HUES48 (cell line): Measurements from ENCODE around the gene TACC2.

Experiments used
- H3K27ac ChIP-seq: one replicate; pipeline ENCODE4 v1.7.0; 2013; ENCODE audit warnings: low read depth, low read length, inconsistent platforms
- H3K27me3 ChIP-seq: 2 replicates; pipeline ENCODE4 v1.6.1; 2013; ENCODE audit warnings: mild to moderate bottlenecking, low read length; ENCODE audit not compliant: control insufficient read depth, insufficient read depth
- H3K36me3 ChIP-seq: 2 replicates; pipeline ENCODE4 v1.6.1; 2013; ENCODE audit warnings: low read length; ENCODE audit not compliant: control insufficient read depth, insufficient read depth
- H3K4me1 ChIP-seq: 2 replicates; pipeline ENCODE4 v1.6.1; 2013; ENCODE audit warnings: mild to moderate bottlenecking, low read length; ENCODE audit not compliant: control insufficient read depth, insufficient read depth
- H3K4me3 ChIP-seq: 2 replicates; pipeline ENCODE4 v1.5.1; 2013; ENCODE audit warnings: mild to moderate bottlenecking, low read depth, low read length
- H3K9ac ChIP-seq: 2 replicates; pipeline ENCODE4 v1.6.1; 2013; ENCODE audit warnings: mild to moderate bottlenecking, low read depth, low read length, moderate library complexity
- H3K9me3 ChIP-seq: 2 replicates; pipeline ENCODE4 v1.6.1; 2013; ENCODE audit warnings: low read length; ENCODE audit not compliant: control insufficient read depth, insufficient read depth

Gene TACC2

GRCh38 chr10:122113945-122114747 is 125.2 kb downstream of the TACC2 start:
- peak overlapping the region; percentile 80 for H3K4me3 ChIP-seq
- peak overlapping the region; percentile 76 for H3K9ac ChIP-seq
- H3K9me3 ChIP-seq = no peaks in the 10 kb centered on the region
- H3K36me3 ChIP-seq = no peaks in the 10 kb centered on the region
- 0 out of 2 replicates have a peak, but pooled peaks cover 3% of the 10 kb centered on the region for H3K27me3 ChIP-seq
- peak overlapping the region; percentile 10 for H3K27ac ChIP-seq
- H3K4me1 ChIP-seq = peaks cover 5% of the 10 kb centered on the region

- H3K36me3 ChIP-seq = no peaks in the 10 kb centered on the region
- peaks cover 5% of the 10 kb centered on the region for H3K4me1 ChIP-seq
- no peak overlapping the region for H3K4me3 ChIP-seq
- no peaks in the 10 kb centered on the region for H3K9me3 ChIP-seq
- no peak overlapping the region for H3K27ac ChIP-seq
- no peak overlapping the region for H3K9ac ChIP-seq
- H3K27me3 ChIP-seq = 0 out of 2 replicates have a peak, but pooled peaks cover 3% of the 10 kb centered on the region
Measured at GRCh38 chr10:122115874-122116273, 126.9 kb downstream of the TACC2 start.

GRCh38 chr10:122116331-122116730 is 127.4 kb downstream of the TACC2 start:
- H3K27me3 ChIP-seq = 0 out of 2 replicates have a peak, but pooled peaks cover 3% of the 10 kb centered on the region
- no peak overlapping the region for H3K9ac ChIP-seq
- H3K36me3 ChIP-seq = no peaks in the 10 kb centered on the region
- peaks cover 5% of the 10 kb centered on the region for H3K4me1 ChIP-seq
- no peak overlapping the region for H3K27ac ChIP-seq
- H3K9me3 ChIP-seq = no peaks in the 10 kb centered on the region
- H3K4me3 ChIP-seq = no peak overlapping the region

- no peak overlapping the region for H3K4me3 ChIP-seq
- H3K9me3 ChIP-seq = no peaks in the 10 kb centered on the region
- H3K4me1 ChIP-seq = peaks cover 5% of the 10 kb centered on the region
- H3K36me3 ChIP-seq = no peaks in the 10 kb centered on the region
- H3K27me3 ChIP-seq = 0 out of 2 replicates have a peak, but pooled peaks cover 3% of the 10 kb centered on the region
- no peak overlapping the region for H3K9ac ChIP-seq
- H3K27ac ChIP-seq = no peak overlapping the region
Measured at GRCh38 chr10:122117475-122117874, 128.5 kb downstream of the TACC2 start.

GRCh38 chr10:122120008-122120744 is 131.2 kb downstream of the TACC2 start:
- Histone ChIP-seq H3K36me3 (no peaks in the 10 kb centered on the region), H3K4me3 (no peak overlapping the region), H3K9ac (no peak overlapping the region), H3K4me1 (peaks cover 10% of the 10 kb centered on the region), H3K9me3 (no peaks in the 10 kb centered on the region), H3K27me3 (no peaks in the 10 kb centered on the region), H3K27ac (no peak overlapping the region)

GRCh38 chr10:122121059-122121458 is 132.1 kb downstream of the TACC2 start:
- Histone ChIP-seq H3K4me3 (no peak overlapping the region), H3K27ac (no peak overlapping the region), H3K4me1 (peaks cover 10% of the 10 kb centered on the region)

GRCh38 chr10:122122493-122122892 is 133.5 kb downstream of the TACC2 start:
- Histone ChIP-seq H3K9ac (no peak overlapping the region), H3K4me1 (peaks cover 16% of the 10 kb centered on the region), H3K9me3 (no peaks in the 10 kb centered on the region), H3K4me3 (no peak overlapping the region), H3K36me3 (no peaks in the 10 kb centered on the region), H3K27ac (no peak overlapping the region), H3K27me3 (no peaks in the 10 kb centered on the region)

More at GRCh38 chr10:122121059-122121458, 132.1 kb downstream of the TACC2 start:
- Histone ChIP-seq H3K9ac (no peak overlapping the region), H3K27me3 (no peaks in the 10 kb centered on the region), H3K36me3 (no peaks in the 10 kb centered on the region), H3K9me3 (no peaks in the 10 kb centered on the region)

GRCh38 chr10:122123186-122123585 is 134.2 kb downstream of the TACC2 start:
- H3K4me3 ChIP-seq = no peak overlapping the region
- H3K27ac ChIP-seq = no peak overlapping the region
- H3K27me3 ChIP-seq = no peaks in the 10 kb centered on the region
- no peaks in the 10 kb centered on the region for H3K9me3 ChIP-seq
- no peak overlapping the region for H3K9ac ChIP-seq
- peaks cover 16% of the 10 kb centered on the region for H3K4me1 ChIP-seq
- H3K36me3 ChIP-seq = no peaks in the 10 kb centered on the region

GRCh38 chr10:122124342-122124741 is 135.4 kb downstream of the TACC2 start:
- H3K4me3 ChIP-seq = no peak overlapping the region
- no peaks in the 10 kb centered on the region for H3K27me3 ChIP-seq
- peaks cover 16% of the 10 kb centered on the region for H3K4me1 ChIP-seq

GRCh38 chr10:122124808-122125207 is 135.8 kb downstream of the TACC2 start:
- Histone ChIP-seq H3K36me3 (no peaks in the 10 kb centered on the region), H3K9ac (no peak overlapping the region), H3K4me3 (no peak overlapping the region), H3K27ac (peak overlapping the region; percentile 26), H3K9me3 (no peaks in the 10 kb centered on the region), H3K4me1 (peaks cover 16% of the 10 kb centered on the region), H3K27me3 (no peaks in the 10 kb centered on the region)

More at GRCh38 chr10:122124342-122124741, 135.4 kb downstream of the TACC2 start:
- Histone ChIP-seq H3K36me3 (no peaks in the 10 kb centered on the region), H3K27ac (peak overlapping the region; percentile 26), H3K9me3 (no peaks in the 10 kb centered on the region), H3K9ac (no peak overlapping the region)
